Activated CD4-positive, alpha-beta T cell treated with anti-CD3 and anti-CD28 coated beads for 1 hour (primary cell): ENCODE measurements around the gene ST3GAL4.
"Not testable (repeated sequence)": the region's sequence is repeated elsewhere in the genome, so short reads cannot be mapped to it uniquely, and the experiment has no call there.

Experiments
- DNase-seq: peaks from one replicate; pipeline ENCODE4 v3.0.0-alpha.2; 2020

Gene ST3GAL4

GRCh38 chr11:126347751-126348668 is 7.5 kb upstream of the ST3GAL4 start:
- DNase-seq, result no peak

- no peak for DNase-seq
Measured at GRCh38 chr11:126348806-126349582, 6.5 kb upstream of the ST3GAL4 start.

GRCh38 chr11:126350836-126351235 is 4.7 kb upstream of the ST3GAL4 start:
- DNase-seq, result no peak

- no peak for DNase-seq
Measured at GRCh38 chr11:126352163-126352562, 3.3 kb upstream of the ST3GAL4 start.

GRCh38 chr11:126352934-126353801 is 2.3 kb upstream of the ST3GAL4 start:
- no peak for DNase-seq

- DNase-seq, result no peak
Measured at GRCh38 chr11:126354631-126355323, 709 bp upstream of the ST3GAL4 start.

GRCh38 chr11:126355926-126356897 is 726 bp downstream of the ST3GAL4 start:
- no peak for DNase-seq

GRCh38 chr11:126357055-126357962 is 1.8 kb downstream of the ST3GAL4 start:
- DNase-seq, result no peak

GRCh38 chr11:126357969-126358762 is 2.7 kb downstream of the ST3GAL4 start:
- DNase-seq, result no peak

GRCh38 chr11:126358763-126359160 is 3.3 kb downstream of the ST3GAL4 start:
- DNase-seq, result no peak

- DNase-seq, result no peak
Measured at GRCh38 chr11:126359431-126360048, 4.1 kb downstream of the ST3GAL4 start.

GRCh38 chr11:126360049-126360446 is 4.6 kb downstream of the ST3GAL4 start:
- DNase-seq, result no peak

GRCh38 chr11:126361400-126361799 is 5.9 kb downstream of the ST3GAL4 start:
- DNase-seq, result no peak

GRCh38 chr11:126362879-126363655 is 7.6 kb downstream of the ST3GAL4 start:
- no peak for DNase-seq

- no peak for DNase-seq
Measured at GRCh38 chr11:126363706-126364248, 8.3 kb downstream of the ST3GAL4 start.

GRCh38 chr11:126364735-126365134 is 9.2 kb downstream of the ST3GAL4 start:
- not testable (repeated sequence) for DNase-seq

GRCh38 chr11:126365508-126365907 is 10.0 kb downstream of the ST3GAL4 start:
- DNase-seq, result not testable (repeated sequence)
